Measurements from ENCODE around the gene GABPB1. TPM values are rescaled to one million over a fixed set of nuclear protein-coding genes. Genes with fewer than 3 reads are reported as not detected.

Gene GABPB1
- total and polyA plus RNA-seq, 2 of the 13 experiments (the other 11 are each of a cell fraction or from before 2014, with no cell fraction given) = 17.5 to 39.5 TPM

DNA sequence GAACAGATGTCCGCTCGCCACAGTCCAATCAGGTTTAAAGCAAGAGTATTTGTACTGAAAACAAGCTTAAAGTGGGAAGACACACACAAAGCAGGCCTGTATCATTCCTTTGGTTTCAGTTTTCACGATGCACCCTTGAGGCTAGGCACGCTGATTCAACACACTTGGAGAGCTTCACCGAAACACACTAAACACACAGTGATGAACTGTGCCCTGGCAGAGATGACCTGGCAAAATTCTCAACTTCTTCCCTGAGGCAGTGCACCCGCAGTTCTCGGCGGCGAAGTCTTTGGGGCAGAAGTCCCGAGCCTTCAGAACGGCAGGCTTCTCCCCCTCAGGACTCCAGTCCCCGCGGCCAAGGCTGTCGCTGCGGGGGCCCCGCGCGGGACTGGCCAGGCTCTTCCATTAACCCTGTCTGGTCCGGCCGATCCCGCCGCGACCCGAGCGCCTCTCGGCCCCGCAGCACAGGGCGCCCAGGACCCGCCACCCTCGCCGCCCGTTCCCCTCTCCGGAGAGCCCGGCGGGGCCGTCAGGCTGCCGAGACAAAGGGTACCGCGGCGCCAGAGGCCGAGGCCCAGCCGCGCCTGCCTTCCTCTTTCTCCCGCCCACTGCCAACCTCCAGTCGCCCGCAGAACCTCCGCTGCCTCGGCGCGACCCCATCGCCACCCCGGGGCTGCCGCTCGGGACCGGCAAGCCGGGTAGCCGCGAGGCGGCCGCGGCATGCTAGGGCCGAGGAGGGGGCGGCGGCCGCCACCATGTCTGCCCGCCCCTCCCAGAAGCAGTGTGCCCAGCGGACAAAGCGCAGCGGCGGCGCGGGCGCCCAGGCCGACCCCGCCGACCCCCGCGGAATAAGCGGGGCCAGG lies 792 bp downstream of the GABPB1 start (continued):
- TF ChIP-seq NONO (IDR thresholded peaks at IDR 0.05) (no peak), NONO (CRISPR knock-in tag; conservative IDR thresholded peaks at IDR 0.05) (peak; percentile 51; the same call in 1 of the 2 replicates), KMT2A (CRISPR knock-in tag; IDR thresholded peaks at IDR 0.05) (peak; percentile 62; the same call in 1 of the 2 replicates), THRA (CRISPR knock-in tag; IDR thresholded peaks at IDR 0.05; ENCODE audit: borderline replicate concordance) (no peak), USF2 (IDR thresholded peaks at IDR 0.05; ENCODE audit: low read depth, low read length) (no peak), USF2 (CRISPR knock-in tag; IDR thresholded peaks at IDR 0.05; ENCODE audit: borderline replicate concordance) (no peak), XRCC5 (optimal IDR thresholded peaks at IDR 0.05; ENCODE audit: low read length) (no peak), FLYWCH1 (CRISPR knock-in tag; IDR thresholded peaks at IDR 0.05) (no peak), TCF12 (IDR thresholded peaks at IDR 0.05) (no peak), TCF12 (CRISPR knock-in tag; IDR thresholded peaks at IDR 0.05) (no peak), HNRNPL (IDR thresholded peaks at IDR 0.05; ENCODE audit: low read depth, low read length) (no peak), ZNF644 (CRISPR knock-in tag; IDR thresholded peaks at IDR 0.05; ENCODE audit: low read depth) (no peak), PREB (CRISPR knock-in tag; IDR thresholded peaks at IDR 0.05) (no peak), NFKBIZ (CRISPR knock-in tag; IDR thresholded peaks at IDR 0.05) (no peak), SIX1 (CRISPR knock-in tag; IDR thresholded peaks at IDR 0.05; ENCODE audit: borderline replicate concordance) (peak; percentile 84), EZH2 (conservative IDR thresholded peaks at IDR 0.05; ENCODE audit: low read depth, low read length) (no peak), TAF1 (CRISPR knock-in tag; IDR thresholded peaks at IDR 0.05) (peak; percentile 61; the same call in 1 of the 2 replicates)
- TF ChIP-seq, protein P1, sequence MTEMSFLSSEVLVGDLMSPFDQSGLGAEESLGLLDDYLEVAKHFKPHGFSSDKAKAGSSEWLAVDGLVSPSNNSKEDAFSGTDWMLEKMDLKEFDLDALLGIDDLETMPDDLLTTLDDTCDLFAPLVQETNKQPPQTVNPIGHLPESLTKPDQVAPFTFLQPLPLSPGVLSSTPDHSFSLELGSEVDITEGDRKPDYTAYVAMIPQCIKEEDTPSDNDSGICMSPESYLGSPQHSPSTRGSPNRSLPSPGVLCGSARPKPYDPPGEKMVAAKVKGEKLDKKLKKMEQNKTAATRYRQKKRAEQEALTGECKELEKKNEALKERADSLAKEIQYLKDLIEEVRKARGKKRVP (CRISPR knock-in tag; IDR thresholded peaks at IDR 0.05) = no peak; a peak in 1 of 4 replicates
- TF ChIP-seq, protein P2, sequence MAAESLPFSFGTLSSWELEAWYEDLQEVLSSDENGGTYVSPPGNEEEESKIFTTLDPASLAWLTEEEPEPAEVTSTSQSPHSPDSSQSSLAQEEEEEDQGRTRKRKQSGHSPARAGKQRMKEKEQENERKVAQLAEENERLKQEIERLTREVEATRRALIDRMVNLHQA (CRISPR knock-in tag; IDR thresholded peaks at IDR 0.05) = no peak
- TF ChIP-seq, protein P3, sequence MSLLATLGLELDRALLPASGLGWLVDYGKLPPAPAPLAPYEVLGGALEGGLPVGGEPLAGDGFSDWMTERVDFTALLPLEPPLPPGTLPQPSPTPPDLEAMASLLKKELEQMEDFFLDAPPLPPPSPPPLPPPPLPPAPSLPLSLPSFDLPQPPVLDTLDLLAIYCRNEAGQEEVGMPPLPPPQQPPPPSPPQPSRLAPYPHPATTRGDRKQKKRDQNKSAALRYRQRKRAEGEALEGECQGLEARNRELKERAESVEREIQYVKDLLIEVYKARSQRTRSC (CRISPR knock-in tag; IDR thresholded peaks at IDR 0.05; ENCODE audit: low read depth) = no peak
- TF ChIP-seq, protein P4, sequence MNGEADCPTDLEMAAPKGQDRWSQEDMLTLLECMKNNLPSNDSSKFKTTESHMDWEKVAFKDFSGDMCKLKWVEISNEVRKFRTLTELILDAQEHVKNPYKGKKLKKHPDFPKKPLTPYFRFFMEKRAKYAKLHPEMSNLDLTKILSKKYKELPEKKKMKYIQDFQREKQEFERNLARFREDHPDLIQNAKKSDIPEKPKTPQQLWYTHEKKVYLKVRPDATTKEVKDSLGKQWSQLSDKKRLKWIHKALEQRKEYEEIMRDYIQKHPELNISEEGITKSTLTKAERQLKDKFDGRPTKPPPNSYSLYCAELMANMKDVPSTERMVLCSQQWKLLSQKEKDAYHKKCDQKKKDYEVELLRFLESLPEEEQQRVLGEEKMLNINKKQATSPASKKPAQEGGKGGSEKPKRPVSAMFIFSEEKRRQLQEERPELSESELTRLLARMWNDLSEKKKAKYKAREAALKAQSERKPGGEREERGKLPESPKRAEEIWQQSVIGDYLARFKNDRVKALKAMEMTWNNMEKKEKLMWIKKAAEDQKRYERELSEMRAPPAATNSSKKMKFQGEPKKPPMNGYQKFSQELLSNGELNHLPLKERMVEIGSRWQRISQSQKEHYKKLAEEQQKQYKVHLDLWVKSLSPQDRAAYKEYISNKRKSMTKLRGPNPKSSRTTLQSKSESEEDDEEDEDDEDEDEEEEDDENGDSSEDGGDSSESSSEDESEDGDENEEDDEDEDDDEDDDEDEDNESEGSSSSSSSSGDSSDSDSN (CRISPR knock-in tag; IDR thresholded peaks at IDR 0.05) = peak; percentile 66; the same call in 1 of the 2 replicates

Data from HepG2 (cell line).